HL-60 (cell line): ENCODE data around the gene CD247.

Experiments used
- DNase-seq, 2 experiments: peaks; one replicate each; pipeline ENCODE4 v3.0.0-alpha.2; 2010 to 2020; ENCODE audit warnings: low read depth in 1 of 2, low spot score in 1 of 2
- H3K27ac ChIP-seq: fragments of 250-450 bp; sonication (Bioruptor Pico); replicated peaks from 2 replicates; pipeline ENCODE4 v1.5.1; 2020; ENCODE audit warnings: mild to moderate bottlenecking, moderate library complexity
- H3K27me3 ChIP-seq: fragments of 250-450 bp; sonication (Bioruptor Pico); 2 replicates; pipeline ENCODE4 v1.5.1; 2021; ENCODE audit warnings: mild to moderate bottlenecking, moderate library complexity; ENCODE audit not compliant: insufficient read depth, poor library complexity, severe bottlenecking
- H3K4me3 ChIP-seq: replicated peaks from 2 replicates; pipeline ENCODE4 v1.5.1; 2011; ENCODE audit warnings: mild to moderate bottlenecking, control low read depth, low read length; ENCODE audit not compliant: insufficient read depth
- CTCF ChIP-seq: IDR thresholded peaks from one replicate; pipeline ENCODE4 v1.5.1; 2011; ENCODE audit warnings: low read length, control low read depth, inconsistent platforms; ENCODE audit not compliant: insufficient read depth
- GABPA ChIP-seq: IDR thresholded peaks from 2 replicates; pipeline ENCODE4 v1.6.1; 2012; ENCODE audit warnings: low read depth
- POLR2AphosphoS5 ChIP-seq: IDR thresholded peaks from 2 replicates; pipeline ENCODE4 v1.6.1; 2012; ENCODE audit warnings: low read depth
- SPI1 ChIP-seq: IDR thresholded peaks from 2 replicates; pipeline ENCODE4 v1.6.1; 2012; ENCODE audit warnings: low read depth, mild to moderate bottlenecking, borderline replicate concordance
- TF ChIP-seq, protein P1 (sequence below): IDR thresholded peaks from 2 replicates; pipeline ENCODE4 v1.6.1; 2012; ENCODE audit warnings: low read depth; ENCODE audit not compliant: insufficient replicate concordance

The CD247 gene

GRCh38 chr1:167430849-167431242 lies 87.5 kb downstream of the CD247 start:
- no peak overlapping the region for H3K4me3 ChIP-seq
- TF ChIP-seq CTCF: no peak
- TF ChIP-seq POLR2AphosphoS5: no peak
- TF ChIP-seq GABPA: no peak
- no peak for TF ChIP-seq SPI1
- TF ChIP-seq, protein P1, sequence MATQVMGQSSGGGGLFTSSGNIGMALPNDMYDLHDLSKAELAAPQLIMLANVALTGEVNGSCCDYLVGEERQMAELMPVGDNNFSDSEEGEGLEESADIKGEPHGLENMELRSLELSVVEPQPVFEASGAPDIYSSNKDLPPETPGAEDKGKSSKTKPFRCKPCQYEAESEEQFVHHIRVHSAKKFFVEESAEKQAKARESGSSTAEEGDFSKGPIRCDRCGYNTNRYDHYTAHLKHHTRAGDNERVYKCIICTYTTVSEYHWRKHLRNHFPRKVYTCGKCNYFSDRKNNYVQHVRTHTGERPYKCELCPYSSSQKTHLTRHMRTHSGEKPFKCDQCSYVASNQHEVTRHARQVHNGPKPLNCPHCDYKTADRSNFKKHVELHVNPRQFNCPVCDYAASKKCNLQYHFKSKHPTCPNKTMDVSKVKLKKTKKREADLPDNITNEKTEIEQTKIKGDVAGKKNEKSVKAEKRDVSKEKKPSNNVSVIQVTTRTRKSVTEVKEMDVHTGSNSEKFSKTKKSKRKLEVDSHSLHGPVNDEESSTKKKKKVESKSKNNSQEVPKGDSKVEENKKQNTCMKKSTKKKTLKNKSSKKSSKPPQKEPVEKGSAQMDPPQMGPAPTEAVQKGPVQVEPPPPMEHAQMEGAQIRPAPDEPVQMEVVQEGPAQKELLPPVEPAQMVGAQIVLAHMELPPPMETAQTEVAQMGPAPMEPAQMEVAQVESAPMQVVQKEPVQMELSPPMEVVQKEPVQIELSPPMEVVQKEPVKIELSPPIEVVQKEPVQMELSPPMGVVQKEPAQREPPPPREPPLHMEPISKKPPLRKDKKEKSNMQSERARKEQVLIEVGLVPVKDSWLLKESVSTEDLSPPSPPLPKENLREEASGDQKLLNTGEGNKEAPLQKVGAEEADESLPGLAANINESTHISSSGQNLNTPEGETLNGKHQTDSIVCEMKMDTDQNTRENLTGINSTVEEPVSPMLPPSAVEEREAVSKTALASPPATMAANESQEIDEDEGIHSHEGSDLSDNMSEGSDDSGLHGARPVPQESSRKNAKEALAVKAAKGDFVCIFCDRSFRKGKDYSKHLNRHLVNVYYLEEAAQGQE: no peak
- DNase-seq: no peak
- no peaks in the 10 kb centered on the region for H3K27me3 ChIP-seq
- H3K27ac ChIP-seq: no peak overlapping the region

- DNase-seq: no peak
- Histone ChIP-seq H3K27ac (no peak overlapping the region), H3K27me3 (no peaks in the 10 kb centered on the region), H3K4me3 (no peak overlapping the region)
- TF ChIP-seq, protein P1: no peak
- no peak for TF ChIP-seq GABPA
- TF ChIP-seq CTCF: no peak
- no peak for TF ChIP-seq POLR2AphosphoS5
- no peak for TF ChIP-seq SPI1
These were observed 88.0 kb downstream of the CD247 start for GRCh38 chr1:167430134-167430848.

DNA sequence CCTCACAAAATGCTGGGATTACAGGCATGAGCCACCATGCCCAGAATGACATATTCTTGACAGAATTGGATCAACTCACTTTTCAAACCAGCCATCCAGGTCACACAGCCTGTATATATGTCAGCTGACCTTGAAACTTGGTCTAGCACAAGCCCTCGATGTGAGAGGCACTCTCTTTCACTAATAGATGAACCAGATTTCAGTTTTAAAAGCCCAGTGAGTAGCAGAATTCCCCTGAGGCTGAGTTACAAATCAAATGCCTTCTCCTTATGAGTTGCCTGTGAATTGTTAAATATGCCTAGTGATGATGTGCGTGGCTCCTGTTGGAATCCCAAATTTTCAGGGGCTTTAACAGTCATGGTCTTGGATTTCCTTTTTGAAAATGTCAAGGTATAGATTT lies 88.7 kb downstream of the CD247 start:
- DNase-seq: no peak
- no peaks in the 10 kb centered on the region for H3K27me3 ChIP-seq
- no peak overlapping the region for H3K27ac ChIP-seq
- no peak overlapping the region for H3K4me3 ChIP-seq
- TF ChIP-seq SPI1 (no peak), CTCF (no peak), POLR2AphosphoS5 (no peak), GABPA (no peak)
- TF ChIP-seq, protein P1: no peak
